Epithelial cell of prostate (primary cell): Measurements from ENCODE around the gene UBAC2.
"Not testable (repeated sequence)": the region's sequence is repeated elsewhere in the genome, so short reads cannot be mapped to it uniquely, and the experiment has no call there.

Experiments
- DNase-seq: peaks from one replicate; pipeline ENCODE4 v3.0.0-alpha.2; 2011; ENCODE audit warnings: low read depth, low spot score
- H3K27ac ChIP-seq: fragments of 450-650 bp; 2 replicates; pipeline ENCODE4 v1.5.1; 2017; ENCODE audit warnings: mild to moderate bottlenecking

UBAC2 gene

GRCh38 chr13:99182439-99182838 lies 18.2 kb upstream of the UBAC2 start:
- DNase-seq, result no peak
- H3K27ac ChIP-seq, result no peak overlapping the region

DNA sequence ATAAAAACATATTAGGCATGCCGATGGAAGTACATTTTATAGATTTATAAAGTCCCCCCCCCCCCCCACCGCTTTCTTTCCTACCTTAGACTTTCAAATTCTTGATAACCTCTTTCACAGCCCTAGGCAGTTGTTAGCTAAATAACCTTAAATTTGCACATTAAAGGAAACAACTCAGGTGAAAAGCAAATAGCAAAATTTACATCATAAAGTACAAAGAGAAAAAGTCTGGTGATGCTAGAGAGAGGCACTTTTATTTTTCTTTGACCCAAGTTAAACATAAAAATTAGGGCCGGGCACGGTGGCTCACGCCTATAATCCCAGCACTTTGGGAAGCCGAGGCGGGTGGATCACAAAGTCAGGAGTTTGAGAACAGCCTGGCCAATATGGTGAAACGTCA lies 15.0 kb upstream of the UBAC2 start:
- no peak overlapping the region for H3K27ac ChIP-seq
- DNase-seq, result no peak

GRCh38 chr13:99190147-99190985 lies 10.3 kb upstream of the UBAC2 start:
- no peak overlapping the region for H3K27ac ChIP-seq
- DNase-seq, result no peak

- peak overlapping the region; percentile 1 for H3K27ac ChIP-seq
- DNase-seq, result no peak
These were observed 9.2 kb upstream of the UBAC2 start for GRCh38 chr13:99191336-99191899.

DNA sequence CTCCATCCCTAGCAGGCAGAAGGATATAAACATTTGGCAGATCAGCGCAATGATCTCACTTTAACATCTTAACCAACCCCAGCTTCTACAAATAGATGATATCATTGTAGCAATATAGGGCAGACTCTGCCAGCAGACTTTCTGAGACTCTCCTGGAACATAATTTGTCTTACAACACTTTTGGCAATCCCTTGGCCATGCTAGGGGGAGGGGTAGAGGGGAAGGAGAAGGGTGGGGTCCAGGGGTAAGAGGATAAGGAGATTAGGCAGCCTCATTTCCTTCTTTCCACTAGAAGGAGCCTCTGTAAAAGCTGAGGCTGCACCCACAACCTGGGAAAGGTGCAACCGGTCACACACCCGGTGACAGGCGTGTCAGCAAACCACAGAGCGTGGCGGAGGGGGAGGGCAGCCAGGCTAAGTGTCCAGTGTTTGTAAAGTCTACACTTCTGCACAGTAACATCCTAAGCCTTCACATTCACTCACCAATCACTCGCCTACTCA lies 8.7 kb upstream of the UBAC2 start:
- peak overlapping the region; percentile 1 for H3K27ac ChIP-seq
- DNase-seq, result peak; percentile 33

- no peak for DNase-seq
These were observed 8.2 kb upstream of the UBAC2 start for GRCh38 chr13:99192480-99192879.

GRCh38 chr13:99193152-99193551 lies 7.5 kb upstream of the UBAC2 start:
- no peak for DNase-seq
- no peak overlapping the region for H3K27ac ChIP-seq

More at GRCh38 chr13:99192480-99192879, 8.2 kb upstream of the UBAC2 start:
- H3K27ac ChIP-seq, result peak overlapping the region; percentile 1

GRCh38 chr13:99196466-99197116 lies 4.1 kb upstream of the UBAC2 start:
- no peak for DNase-seq
- peak overlapping the region; percentile 84 for H3K27ac ChIP-seq

- no peak for DNase-seq
- peak overlapping the region; percentile 84 for H3K27ac ChIP-seq
These were observed 3.5 kb upstream of the UBAC2 start for GRCh38 chr13:99197117-99197651.

DNA sequence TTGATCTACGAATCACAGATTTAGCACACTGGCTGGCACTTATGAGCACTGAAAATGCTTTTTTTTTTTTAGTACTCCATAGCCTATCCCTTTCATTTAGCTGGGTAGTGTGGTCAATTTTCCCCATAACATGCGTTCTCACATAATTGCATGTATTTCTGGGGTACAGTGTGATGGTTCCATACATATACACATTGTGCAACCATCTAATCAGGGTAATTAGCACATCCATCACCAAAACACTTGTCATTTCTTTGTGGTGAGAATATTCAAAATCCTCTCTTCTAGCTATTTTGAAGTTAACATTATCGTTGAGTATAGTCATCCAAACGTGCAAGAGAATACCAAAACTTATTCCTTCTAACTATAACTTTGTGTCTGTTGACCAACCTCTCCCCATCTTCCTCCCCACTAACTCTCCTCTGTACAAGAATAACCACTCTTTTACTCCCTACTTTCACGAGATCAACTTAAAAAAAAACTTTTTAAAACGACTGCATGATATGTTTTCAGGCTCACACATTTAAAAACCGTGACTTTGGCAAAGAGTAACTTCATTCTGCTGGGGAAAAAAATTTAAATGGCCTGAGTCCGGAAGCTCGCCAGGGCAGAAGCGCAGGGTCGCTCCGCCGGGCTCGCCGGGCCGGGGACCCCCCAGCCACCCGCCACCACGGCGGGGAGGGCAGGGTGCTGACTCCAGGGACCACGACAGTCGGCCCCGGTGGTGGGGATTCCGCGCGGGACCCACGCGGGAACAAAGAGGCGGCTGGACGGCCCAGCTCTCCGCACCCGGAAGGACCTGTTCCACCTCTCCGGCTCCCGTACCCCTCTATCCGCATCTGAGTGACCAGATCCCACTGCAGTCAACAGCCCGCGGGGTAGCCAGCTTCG lies 868 bp upstream of the UBAC2 start:
- no peak for DNase-seq
- peak overlapping the region; percentile 84 for H3K27ac ChIP-seq

GRCh38 chr13:99203601-99204579 lies 3.2 kb downstream of the UBAC2 start:
- no peak overlapping the region for H3K27ac ChIP-seq
- no peak for DNase-seq

DNA sequence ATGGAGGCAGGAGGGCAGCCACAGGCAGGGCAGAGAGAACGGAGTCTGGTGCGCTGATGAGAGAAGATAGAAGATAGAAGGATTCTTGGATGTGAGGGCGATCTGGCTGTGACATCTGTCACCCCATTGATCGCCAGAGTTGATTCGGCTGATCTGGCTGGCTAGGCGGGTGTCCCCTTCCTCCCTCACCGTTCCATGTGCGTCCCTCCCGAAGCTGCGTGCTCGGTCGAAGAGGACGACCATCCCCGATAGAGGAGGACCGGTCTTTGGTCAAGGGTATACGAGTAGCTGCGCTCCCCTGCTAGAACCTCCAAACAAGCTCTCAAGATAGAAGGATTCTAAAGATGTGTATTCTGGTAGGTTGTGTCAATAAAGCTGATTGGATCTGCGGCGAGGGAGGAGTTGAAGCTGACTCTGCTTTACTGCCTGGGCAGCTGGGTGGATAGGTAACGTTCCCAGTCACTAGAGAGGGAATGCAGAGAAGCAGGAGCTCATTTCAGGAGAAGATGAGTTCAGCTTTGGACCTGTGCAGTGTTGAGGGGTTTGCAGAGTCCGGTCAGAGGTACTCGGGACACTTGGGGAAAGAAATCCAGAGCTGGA lies 5.1 kb downstream of the UBAC2 start:
- DNase-seq, result no peak
- H3K27ac ChIP-seq, result no peak overlapping the region

- no peak for DNase-seq
- no peak overlapping the region for H3K27ac ChIP-seq
These were observed 5.6 kb downstream of the UBAC2 start for GRCh38 chr13:99206226-99206625.

- no peak overlapping the region for H3K27ac ChIP-seq
- DNase-seq, result no peak
These were observed 6.2 kb downstream of the UBAC2 start for GRCh38 chr13:99206873-99207272.

DNA sequence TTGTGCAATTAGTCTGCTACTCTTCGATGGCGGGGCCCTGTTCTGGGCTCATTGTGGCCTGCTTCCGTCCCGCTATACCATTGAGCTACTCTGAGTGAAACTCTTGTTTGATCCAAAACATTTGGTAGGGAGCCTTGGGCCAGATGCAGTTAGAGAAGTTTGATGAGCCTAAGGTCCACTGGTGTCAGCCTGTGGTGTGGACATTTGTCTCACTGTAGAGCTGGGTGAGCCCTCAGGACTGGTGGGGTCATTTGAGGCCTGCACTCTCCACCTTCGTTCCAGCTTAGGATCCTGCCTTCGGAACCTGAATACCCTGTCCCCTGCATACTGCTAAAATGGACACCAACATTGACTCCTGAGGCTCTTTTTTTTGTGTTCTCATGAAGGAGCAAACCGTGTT lies 6.9 kb downstream of the UBAC2 start:
- no peak overlapping the region for H3K27ac ChIP-seq
- DNase-seq, result no peak

GRCh38 chr13:99208185-99208584 lies 7.5 kb downstream of the UBAC2 start:
- no peak for DNase-seq
- H3K27ac ChIP-seq, result no peak overlapping the region

DNA sequence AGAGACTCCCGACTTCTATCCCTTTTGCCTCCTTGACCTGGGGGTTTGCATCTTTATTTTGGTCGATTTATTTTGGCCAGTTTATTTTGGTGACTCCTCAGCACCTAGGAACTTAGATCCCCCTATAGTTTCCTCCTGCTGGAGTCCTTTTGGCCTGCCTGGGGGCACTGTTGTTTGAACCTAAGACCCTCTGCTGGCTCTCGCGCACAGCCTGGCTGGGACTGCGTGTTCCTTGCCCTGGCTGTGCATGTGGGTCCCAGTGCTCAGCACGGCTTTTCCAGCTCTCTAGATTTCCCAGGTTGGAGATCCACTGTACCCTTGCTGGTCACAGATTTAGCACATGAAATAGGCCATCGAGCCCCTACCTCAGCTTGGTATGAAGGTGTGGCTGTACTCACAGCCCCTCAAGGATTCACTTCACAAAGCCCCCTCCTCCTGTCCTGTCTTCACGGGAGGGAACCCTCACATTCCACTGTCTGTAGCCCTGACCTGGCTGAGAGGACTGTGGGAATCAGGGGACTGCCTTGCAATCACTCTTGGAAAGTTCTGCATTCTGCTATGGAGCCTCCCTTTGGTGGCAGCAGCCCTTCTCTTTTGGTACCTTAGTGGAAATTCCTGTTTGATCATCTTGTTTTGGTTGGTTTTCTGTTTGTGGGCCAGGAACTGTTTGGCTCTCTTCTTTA lies 8.3 kb downstream of the UBAC2 start:
- DNase-seq, result no peak
- H3K27ac ChIP-seq, result no peak overlapping the region

GRCh38 chr13:99210627-99211026 lies 10.0 kb downstream of the UBAC2 start:
- H3K27ac ChIP-seq, DNase-seq: not testable (repeated sequence)
